Uterus (tissue), 4 donors: ENCODE data around the gene BOLA1. TPM values are rescaled to one million over a fixed set of nuclear protein-coding genes. Genes with fewer than 3 reads are reported as not detected.

Experiments used
- DNase-seq, 2 donors: peaks; one replicate each; pipeline ENCODE4 v3.0.0-alpha.2; 2019 to 2020
- H3K27ac ChIP-seq, 2 donors: fragments of 200-600 bp; sonication (generic); 1 replicate in 1 of 2; 2 replicates in 1 of 2; pipeline ENCODE4 v1.5.1; 2016 to 2018
- H3K27me3 ChIP-seq, 2 donors: fragments of 200-600 bp; sonication (generic); one replicate each; pipeline ENCODE4 v1.5.1; 2018 to 2019; ENCODE audit warnings: control low read depth in 1 of 2
- H3K36me3 ChIP-seq, 2 donors: fragments of 200-600 bp; sonication (generic); one replicate each; pipeline ENCODE4 v1.5.1; 2019; ENCODE audit warnings: control low read depth in 1 of 2
- H3K4me1 ChIP-seq, 2 donors: fragments of 200-600 bp; sonication (generic); one replicate each; pipeline ENCODE4 v1.5.1; 2018 to 2019; ENCODE audit warnings: control low read depth in 1 of 2
- H3K4me3 ChIP-seq, 2 donors: fragments of 200-600 bp; sonication (generic); 1 replicate in 1 of 2; 2 replicates in 1 of 2; pipeline ENCODE4 v1.5.1; 2018 to 2019; ENCODE audit warnings: mild to moderate bottlenecking in 1 of 2
- H3K9me3 ChIP-seq, 2 donors: fragments of 200-600 bp; sonication (generic); one replicate each; pipeline ENCODE4 v1.5.1; 2019; ENCODE audit warnings: control low read depth in 1 of 2
- CTCF ChIP-seq, 4 experiments: fragments of 200-600 bp in 2 of 4; fragments of 450-650 bp in 2 of 4; sonication (generic) in 2 of 4; IDR thresholded peaks; one replicate each; pipeline ENCODE4 v1.5.1; 2016 to 2019; ENCODE audit warnings: antibody characterized with exemption in 4 of 4, mild to moderate bottlenecking in 2 of 4, moderate library complexity in 1 of 4
- POLR2A ChIP-seq, 2 donors: fragments of 450-650 bp; IDR thresholded peaks; one replicate each; pipeline ENCODE4 v1.6.1; 2016; ENCODE audit warnings: antibody characterized with exemption in 2 of 2, mild to moderate bottlenecking in 1 of 2, moderate library complexity in 1 of 2
- intact Hi-C: fragments of 100-400 bp; cut with DNase I; formaldehyde crosslinking; loops from one replicate; pipeline ENCODE4 v1.15.1; 2023; ENCODE audit warnings: low total_unique reads
- total RNA-seq, 4 donors: library from RNA; depleted of rRNA in 3 of 4; stranded (reverse); fragments of >200 nt in 3 of 4; gene quantifications; one replicate each; pipeline versions ENCODE4 v1.1.0 to v1.2.4, GENCODE V29; 2014 to 2023
- donor health status: DM: yes; HTN: yes; CAD: no.

BOLA1 gene
- total RNA-seq, 4 donors from 2014 or later = 2.1 to 51.2 (median 15.3) TPM

GRCh38 chr1:149887456-149888246 is 11.7 kb upstream of the BOLA1 start:
- TF ChIP-seq POLR2A (IDR thresholded peaks at IDR 0.05) (peak; percentile 93 to 96), CTCF (IDR thresholded peaks at IDR 0.05) (peak in 1 of 4 experiments; percentile 40)
- DNase-seq = peak; percentile 72 to 95
- no peaks in the 10 kb centered on the region for H3K36me3 ChIP-seq
- peak overlapping the region; percentile 99 to 100 for H3K27ac ChIP-seq
- intact Hi-C loops = no loop called here
- H3K4me3 ChIP-seq = peak overlapping the region; percentile 72 to 90
- no peaks in the 10 kb centered on the region for H3K9me3 ChIP-seq
- H3K4me1 ChIP-seq = peaks cover 0 to 9% of the 10 kb centered on the region in 2 donors
- no peaks in the 10 kb centered on the region for H3K27me3 ChIP-seq

- H3K36me3 ChIP-seq = no peaks in the 10 kb centered on the region
- peak overlapping the region; percentile 72 to 90 for H3K4me3 ChIP-seq
- no peaks in the 10 kb centered on the region for H3K9me3 ChIP-seq
- intact Hi-C loops = no loop called here
- DNase-seq = peak; percentile 84 to 89
- H3K4me1 ChIP-seq = peaks cover 0 to 9% of the 10 kb centered on the region in 2 donors
- TF ChIP-seq POLR2A (IDR thresholded peaks at IDR 0.05) (no peak), CTCF (IDR thresholded peaks at IDR 0.05) (peak; percentile 51 to 58 (median 55))
- H3K27me3 ChIP-seq = no peaks in the 10 kb centered on the region
- H3K27ac ChIP-seq = peak overlapping the region; percentile 99 to 100
These were observed 10.9 kb upstream of the BOLA1 start for GRCh38 chr1:149888247-149888998.

- H3K27me3 ChIP-seq = no peaks in the 10 kb centered on the region
- intact Hi-C loops = no loop called here
- peaks cover 0 to 9% of the 10 kb centered on the region in 2 donors for H3K4me1 ChIP-seq
- TF ChIP-seq POLR2A (IDR thresholded peaks at IDR 0.05) (no peak), CTCF (IDR thresholded peaks at IDR 0.05) (no peak)
- no peaks in the 10 kb centered on the region for H3K36me3 ChIP-seq
- H3K9me3 ChIP-seq = no peaks in the 10 kb centered on the region
- peak overlapping the region; percentile 99 to 100 for H3K27ac ChIP-seq
- H3K4me3 ChIP-seq = peak overlapping the region; percentile 72 to 90
- peak; percentile 53 to 68 for DNase-seq
These were observed 10.4 kb upstream of the BOLA1 start for GRCh38 chr1:149888999-149889289.

GRCh38 chr1:149896575-149896974 is 2.8 kb upstream of the BOLA1 start:
- Histone ChIP-seq H3K4me3 (no peak overlapping the region), H3K9me3 (no peaks in the 10 kb centered on the region), H3K36me3 (no peaks in the 10 kb centered on the region), H3K4me1 (no peaks in the 10 kb centered on the region), H3K27me3 (no peaks in the 10 kb centered on the region), H3K27ac (no peak overlapping the region)
- TF ChIP-seq CTCF (IDR thresholded peaks at IDR 0.05) = no peak
- no peak for TF ChIP-seq POLR2A (IDR thresholded peaks at IDR 0.05)
- DNase-seq = no peak
- intact Hi-C loops = no loop called here
